GM12878 (cell line): ENCODE measurements around the gene STK38. TPM values are rescaled to one million over a fixed set of nuclear protein-coding genes. Genes with fewer than 3 reads are reported as not detected.

Source experiments
- ATAC-seq: fragments of 200-7000 bp; cut with Tn5 transposase; 3 replicates; pipeline ENCODE4 v1.9.1; 2020; ENCODE audit warnings: mild to moderate bottlenecking, moderate library complexity
- BruUV-seq: library from RNA; stranded (reverse); fragments of 400-500 nt; replicated peaks from 2 replicates; lab custom pipeline; 2021; lab: Mats Ljungman, UMichigan
- CTCF ChIA-PET: fragments of 300-600 bp; sonication (Branson Sonifier 250); formaldehyde crosslinking; extraction: SDS; loops from one replicate; lab custom pipeline; 2021; ENCODE audit warnings: inconsistent platforms; lab: Yijun Ruan, JAX
- POLR2A ChIA-PET: fragments of 350-600 bp; formaldehyde crosslinking; extraction: SDS; loops from one replicate; lab custom pipeline; 2021; ENCODE audit warnings: inconsistent platforms; lab: Charles Lee
- RAD21 ChIA-PET: fragments of 300-600 bp; sonication (Branson Sonifier 250); formaldehyde crosslinking; loops from one replicate; lab custom pipeline; 2023; ENCODE audit warnings: antibody characterized with exemption; ENCODE audit not compliant: unreplicated experiment; lab: Charles Lee
- SMC1A ChIA-PET: fragments of 300-600 bp; sonication (Branson Sonifier 250); formaldehyde crosslinking; loops from one replicate; lab custom pipeline; 2023; ENCODE audit not compliant: unreplicated experiment, uncharacterized antibody; lab: Charles Lee
- DNase-seq: peaks from one replicate; pipeline ENCODE4 v3.0.0-alpha.2; 2011; ENCODE audit warnings: low read depth, low spot score
- FAIRE-seq: peaks from 3 replicates; lab custom pipeline; 2011; peaks lifted over from hg19 to GRCh38; lab: Jason Lieb, UNC
- H2AFZ ChIP-seq: 2 replicates; pipeline ENCODE4 v1.6.0; 2011; ENCODE audit warnings: low read depth, low read length, control low read depth; ENCODE audit not compliant: control insufficient read depth
- H3K27ac ChIP-seq: 2 replicates; pipeline ENCODE4 v1.5.1; 2011; ENCODE audit warnings: control low read depth; ENCODE audit not compliant: control insufficient read depth, insufficient read depth
- H3K27me3 ChIP-seq, 2 experiments: replicated peaks in 1 of 2; 2 replicates each; pipeline versions ENCODE4 v1.6.0 to v1.6.1; 2011; ENCODE audit warnings: low read length in 1 of 2; ENCODE audit not compliant: control insufficient read depth in 2 of 2, insufficient read depth in 2 of 2
- H3K36me3 ChIP-seq, 2 experiments: 2 replicates each; pipeline ENCODE4 v1.5.1; 2011; ENCODE audit warnings: low read length in 1 of 2; ENCODE audit not compliant: control insufficient read depth in 2 of 2, insufficient read depth in 2 of 2
- H3K4me1 ChIP-seq: 2 replicates; pipeline ENCODE4 v1.6.1; 2011; ENCODE audit warnings: mild to moderate bottlenecking, low read length, moderate library complexity, mixed read lengths; ENCODE audit not compliant: control insufficient read depth, insufficient read depth
- H3K4me2 ChIP-seq: 2 replicates; pipeline ENCODE4 v1.6.0; 2011; ENCODE audit warnings: control low read depth; ENCODE audit not compliant: control insufficient read depth, insufficient read depth
- H3K4me3 ChIP-seq: fragments of 200-600 bp; sonication (generic); 2 replicates; pipeline ENCODE4 v1.5.1; 2016
- H3K79me2 ChIP-seq: 2 replicates; pipeline ENCODE4 v1.6.0; 2011; ENCODE audit warnings: low read length; ENCODE audit not compliant: control insufficient read depth, insufficient read depth
- H3K9ac ChIP-seq: 2 replicates; pipeline ENCODE4 v1.8.0; 2011; ENCODE audit warnings: low read length, control low read depth, mixed read lengths; ENCODE audit not compliant: control insufficient read depth, insufficient read depth
- H3K9me3 ChIP-seq: replicated peaks from 3 replicates; pipeline ENCODE4 v1.5.1; 2011; ENCODE audit warnings: mild to moderate bottlenecking, low read length; ENCODE audit not compliant: control insufficient read depth, insufficient read depth
- H4K20me1 ChIP-seq: 2 replicates; pipeline ENCODE4 v1.6.0; 2011; ENCODE audit not compliant: control insufficient read depth, insufficient read depth
- ATF3 ChIP-seq: IDR thresholded peaks from 2 replicates; pipeline ENCODE4 v1.6.1; 2011; ENCODE audit warnings: low read depth, mild to moderate bottlenecking, low read length, moderate library complexity, borderline replicate concordance; ENCODE audit errors: extremely low read depth
- BCL3 ChIP-seq: IDR thresholded peaks from 2 replicates; pipeline ENCODE4 v1.6.1; 2011; ENCODE audit warnings: borderline replicate concordance, low read depth, mild to moderate bottlenecking, moderate library complexity, low read length; ENCODE audit not compliant: insufficient read depth, poor library complexity, severe bottlenecking
- CEBPB ChIP-seq, 2 experiments: fragments of 150-350 bp in 1 of 2; IDR thresholded peaks; 2 replicates each; pipeline ENCODE4 v1.6.1; 2012 to 2014; ENCODE audit warnings: low read depth in 2 of 2, low read length in 2 of 2, borderline replicate concordance in 1 of 2, inconsistent platforms in 1 of 2
- E4F1 ChIP-seq: fragments of 450-650 bp; IDR thresholded peaks from 2 replicates; pipeline ENCODE4 v1.6.1; 2018; ENCODE audit warnings: borderline replicate concordance, mild to moderate bottlenecking; ENCODE audit not compliant: partially characterized antibody
- ELK1 ChIP-seq: IDR thresholded peaks from 2 replicates; pipeline ENCODE4 v1.6.1; 2012; ENCODE audit warnings: low read depth, low read length, improper control_type of control experiment
- HDAC6 ChIP-seq: fragments of 200-600 bp; sonication (generic); IDR thresholded peaks from one replicate; pipeline ENCODE4 v1.8.0; 2017; ENCODE audit warnings: antibody characterized with exemption; ENCODE audit not compliant: unreplicated experiment
- HDGF ChIP-seq: fragments of 450-650 bp; IDR thresholded peaks from 2 replicates; pipeline ENCODE4 v1.6.1; 2016; ENCODE audit warnings: antibody characterized with exemption
- KDM1A ChIP-seq: fragments of 200-600 bp; sonication (generic); IDR thresholded peaks from 2 replicates; pipeline ENCODE4 v1.6.1; 2016; ENCODE audit warnings: borderline replicate concordance
- NFYB ChIP-seq: IDR thresholded peaks from 2 replicates; pipeline ENCODE4 v1.6.1; 2011; ENCODE audit warnings: low read depth, mild to moderate bottlenecking, low read length, improper control_type of control experiment, moderate library complexity; ENCODE audit not compliant: insufficient read depth
- NR2C1 ChIP-seq: fragments of 450-650 bp; IDR thresholded peaks from 2 replicates; pipeline ENCODE4 v1.6.1; 2017; ENCODE audit warnings: antibody characterized with exemption, mild to moderate bottlenecking, moderate library complexity
- RELA ChIP-seq: fragments of 450-650 bp; IDR thresholded peaks from 2 replicates; pipeline ENCODE4 v1.8.0; 2014; ENCODE audit warnings: borderline replicate concordance; ENCODE audit not compliant: partially characterized antibody
- SMAD1 ChIP-seq: fragments of 450-650 bp; IDR thresholded peaks from 2 replicates; pipeline ENCODE4 v1.6.1; 2018; ENCODE audit warnings: mild to moderate bottlenecking, low read depth; ENCODE audit not compliant: partially characterized antibody
- SP1 ChIP-seq: IDR thresholded peaks from one replicate; pipeline ENCODE4 v1.6.1; 2011; ENCODE audit warnings: low read depth, low read length
- TAF1 ChIP-seq: IDR thresholded peaks from 2 replicates; pipeline ENCODE4 v1.6.1; 2011; ENCODE audit warnings: mild to moderate bottlenecking, low read depth, low read length, borderline replicate concordance
- TARDBP ChIP-seq: IDR thresholded peaks from 2 replicates; pipeline ENCODE4 v1.6.1; 2016; ENCODE audit warnings: borderline replicate concordance
- USF1 ChIP-seq: IDR thresholded peaks from 2 replicates; pipeline ENCODE4 v1.6.1; 2011; ENCODE audit warnings: borderline replicate concordance, low read depth, mild to moderate bottlenecking, moderate library complexity, mixed read lengths, low read length; ENCODE audit not compliant: insufficient read depth; ENCODE audit errors: extremely low read length
- YBX1 ChIP-seq: fragments of 450-650 bp; IDR thresholded peaks from 2 replicates; pipeline ENCODE4 v1.6.1; 2016; ENCODE audit warnings: antibody characterized with exemption
- WGBS: methylation state at CpG from one replicate; pipeline ENCODE4 v1.1.6; 2016; ENCODE audit warnings: low lambda C conversion rate; ENCODE audit not compliant: insufficient replicate concordance, insufficient coverage; ENCODE audit errors: missing lambda C conversion rate; 5-methylcytosine and 5-hydroxymethylcytosine counted together
- in situ Hi-C: fragments of 300-500 bp; cut with MboI; formaldehyde crosslinking; loops from 9 replicates; pipeline ENCODE4 v1.14.3; 2018; ENCODE audit warnings: mixed read lengths
- intact Hi-C: fragments of 100-400 bp; cut with micrococcal nuclease; formaldehyde crosslinking; loops from one replicate; pipeline ENCODE4 v1.14.2; 2022; ENCODE audit not compliant: unreplicated experiment
- polyA plus RNA-seq, 11 experiments: library from polyadenylated mRNA; depleted of rRNA in 4 of 11; unstranded in 6 of 11; stranded (reverse) in 5 of 11; fragments of >200 nt; fragmentation: Nextera tagmentation in 4 of 11; fragmentation: Illumina TruSeq in 1 of 11; extraction: Ambion mirVana in 4 of 11; extraction: Trizol in 1 of 11; gene quantifications; 1 replicate in 1 of 11; 2 replicates in 10 of 11; pipeline versions ENCODE4 v1.2.1 to v1.2.3, GENCODE V29; 2011 to 2016; ENCODE audit warnings: inconsistent platforms in 2 of 11, missing spikeins in 2 of 11, low read depth in 1 of 11
- total RNA-seq, 4 experiments: library from RNA; depleted of rRNA in 3 of 4; stranded (reverse); fragments of >200 nt in 3 of 4; fragmentation: Illumina TruSeq in 1 of 4; extraction: Trizol in 1 of 4; gene quantifications; 2 replicates each; pipeline versions ENCODE4 v1.2.1 to v1.2.3, GENCODE V29; 2013 to 2021

The STK38 gene
- total and polyA plus RNA-seq, 10 of the 15 experiments (the other 5 are each of a cell fraction or from before 2014, with no cell fraction given), result 4.1 to 18.7 (median 13.6) TPM

GRCh38 chr6:36510365-36510764 is 36.9 kb downstream of the STK38 start (continued):
- TF ChIP-seq TAF1 (no peak), BCL3 (no peak), TARDBP (no peak), NFYB (no peak), RELA (no peak), YBX1 (no peak), USF1 (no peak)

- POLR2A ChIA-PET, result interaction anchor here (0.6 kb wide), 1 partner anchor 42 kb away, joined by 8 read pairs; no protein-coding TSS in a partner anchor
- ATAC-seq (no peak), FAIRE-seq (no peak), DNase-seq (no peak)
- H3K9me3 ChIP-seq, result no peaks in the 10 kb centered on the region
- intact Hi-C loops, result no loop called here
- no TSS peak for BruUV-seq
- in situ Hi-C loops, result no loop called here
- no peaks in the 10 kb centered on the region for H3K4me1 ChIP-seq
- no peak overlapping the region for H2AFZ ChIP-seq
- H3K9ac ChIP-seq, result no peak overlapping the region
- H4K20me1 ChIP-seq, result no peaks in the 10 kb centered on the region
- no peak overlapping the region for H3K4me3 ChIP-seq
- H3K4me2 ChIP-seq, result no peak overlapping the region
- no peaks in the 10 kb centered on the region for H3K27me3 ChIP-seq
- CTCF ChIA-PET, result interaction anchor here (1.4 to 1.5 kb wide), 2 partner anchors 46 to 257 kb away, joined by 3 to 6 read pairs; no protein-coding TSS in a partner anchor
- RAD21 ChIA-PET, result no interaction called here
- H3K79me2 ChIP-seq, result no peaks in the 10 kb centered on the region
- peaks cover 5 to 7% of the 10 kb centered on the region in 2 experiments; a peak in 1 of 4 replicates for H3K36me3 ChIP-seq
- SMC1A ChIA-PET, result interaction anchor here (1.4 kb wide), 1 partner anchor 29 kb away, joined by 4 read pairs; no protein-coding TSS in a partner anchor
- 87% methylated on average over 10 of the region's 10 CpGs for WGBS
- H3K27ac ChIP-seq, result no peak overlapping the region
- TF ChIP-seq SP1 (no peak), HDGF (no peak), SMAD1 (no peak), ELK1 (no peak), HDAC6 (no peak), CEBPB (IDR thresholded peaks at IDR 0.05; ENCODE audit: borderline replicate concordance in 1 of 2, low read depth in 2 of 2, low read length in 2 of 2) (no peak), ATF3 (no peak), KDM1A (no peak), NR2C1 (no peak), RELA (no peak), E4F1 (no peak)
Measured at GRCh38 chr6:36508532-36508931, 38.7 kb downstream of the STK38 start.
